Mucosa of descending colon (tissue), 3 donors: ENCODE results near the gene TUT1. TPM values are rescaled to one million over a fixed set of nuclear protein-coding genes. Genes with fewer than 3 reads are reported as not detected.

Experiments used
- ATAC-seq: fragments of 200-7000 bp; cut with Tn5 transposase; one replicate; pipeline ENCODE4 v1.9.1; 2020; ENCODE audit warnings: mild to moderate bottlenecking, moderate library complexity
- DNase-seq, 3 donors: peaks; one replicate each; pipeline ENCODE4 v3.0.0-alpha.2; 2020
- H3K36me3 ChIP-seq: fragments of 200-600 bp; one replicate; pipeline ENCODE4 v1.8.0; 2021; ENCODE audit warnings: low read depth, mild to moderate bottlenecking
- H3K4me1 ChIP-seq: fragments of 200-600 bp; one replicate; pipeline ENCODE4 v1.8.0; 2021; ENCODE audit warnings: low read depth, mild to moderate bottlenecking
- H3K4me3 ChIP-seq: fragments of 200-600 bp; one replicate; pipeline ENCODE4 v1.8.0; 2021; ENCODE audit warnings: mild to moderate bottlenecking
- H3K9me3 ChIP-seq: fragments of 200-600 bp; one replicate; pipeline ENCODE4 v1.8.0; 2021; ENCODE audit warnings: mild to moderate bottlenecking
- CTCF ChIP-seq: fragments of 200-600 bp; IDR thresholded peaks from one replicate; pipeline ENCODE4 v1.8.0; 2022; ENCODE audit warnings: antibody characterized with exemption, mild to moderate bottlenecking
- intact Hi-C, 2 donors: fragments of 100-400 bp; cut with DNase I in 1 of 2; cut with micrococcal nuclease in 1 of 2; formaldehyde crosslinking; loops; one replicate each; pipeline versions ENCODE4 v1.11.0 to v1.11.1; 2022; cut with DNase I, micrococcal nuclease
- total RNA-seq, 3 donors: library from RNA; stranded (reverse); fragmentation: NEBNext Ultra II Directional in 2 of 3; extraction: Animal tissue kit (Norgen Biotek cat#: 25700) in 2 of 3; gene quantifications; one replicate each; pipeline versions ENCODE4 v1.2.1 to v1.2.4, GENCODE V29; 2021 to 2023
- donor health status: DM: no; HTN: no; CAD: no; lungs with moderate emphysema.
- donor health status: DM: no; HTN: no; CAD: no.
- donor health status: DM: no; HTN: yes; CAD: no.

Gene TUT1
- total RNA-seq, 3 donors from 2014 or later = 11.9 to 19.8 (median 13.3) TPM

- Histone ChIP-seq H3K4me3 (no peak overlapping the region), H3K4me1 (peaks cover 63% of the 10 kb centered on the region), H3K9me3 (no peaks in the 10 kb centered on the region), H3K36me3 (no peaks in the 10 kb centered on the region)
- intact Hi-C loops = loop anchor here in 1 of 2 donors (10.0 kb wide), 1 partner anchor 154 kb away; no protein-coding TSS in a partner anchor
- DNase-seq (peak in 2 of 3 donors; percentile 67 to 83), ATAC-seq (peak; percentile 16)
- TF ChIP-seq CTCF = no peak
Observed at GRCh38 chr11:62548545-62549335, 42.6 kb downstream of the TUT1 start.

GRCh38 chr11:62547691-62548281, 43.5 kb downstream of the TUT1 start:
- no peak for TF ChIP-seq CTCF
- H3K4me3 ChIP-seq = no peak overlapping the region
- no peaks in the 10 kb centered on the region for H3K36me3 ChIP-seq
- intact Hi-C loops = loop anchor here in 1 of 2 donors (10.0 kb wide), 1 partner anchor 153 kb away; no protein-coding TSS in a partner anchor
- peaks cover 62% of the 10 kb centered on the region for H3K4me1 ChIP-seq
- ATAC-seq (no peak), DNase-seq (peak in 2 of 3 donors; percentile 43 to 48)
- no peaks in the 10 kb centered on the region for H3K9me3 ChIP-seq

DNA sequence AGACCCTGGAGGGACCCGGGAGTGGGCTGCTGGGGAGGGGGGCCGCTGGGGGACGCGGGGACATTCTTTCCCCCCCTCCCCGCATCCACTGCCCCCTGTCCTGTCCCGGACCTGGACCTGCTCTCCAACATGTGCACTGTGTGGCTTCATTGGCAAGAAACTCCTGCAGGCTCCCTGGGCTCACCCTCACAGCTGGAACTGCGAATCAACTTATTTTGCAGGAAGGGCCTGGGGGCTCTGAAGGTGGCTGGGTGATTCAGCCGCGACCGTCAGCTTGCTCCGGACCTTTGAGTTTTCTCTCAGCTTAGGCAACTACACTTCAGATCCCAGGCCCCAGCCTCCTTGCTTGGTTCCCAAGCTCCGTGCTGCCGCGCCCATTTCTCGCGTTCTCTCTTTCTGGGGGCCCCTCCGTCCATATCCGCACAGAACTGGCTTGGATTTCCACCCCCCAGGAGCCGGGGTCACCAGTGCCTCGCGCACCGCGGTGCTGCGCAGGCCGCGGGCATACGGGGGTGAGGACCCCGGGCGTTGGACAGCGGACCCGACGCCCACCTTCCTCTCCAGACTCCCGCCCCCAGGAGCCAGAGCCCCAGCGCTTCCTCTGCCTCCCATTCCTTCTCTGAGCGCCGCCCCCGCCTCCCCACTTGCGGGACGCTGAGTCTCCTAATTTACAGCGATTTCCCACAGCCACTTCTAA, 44.2 kb downstream of the TUT1 start:
- peak; percentile 57 to 71 (median 68) for DNase-seq
- Histone ChIP-seq H3K4me3 (peak overlapping the region; percentile 97), H3K9me3 (no peaks in the 10 kb centered on the region), H3K4me1 (peaks cover 61% of the 10 kb centered on the region), H3K36me3 (no peaks in the 10 kb centered on the region)
- peak; percentile 0 for ATAC-seq
- no peak for TF ChIP-seq CTCF
- intact Hi-C loops = loop anchor here in 1 of 2 donors (10.0 kb wide), 1 partner anchor 152 kb away; no protein-coding TSS in a partner anchor

DNA sequence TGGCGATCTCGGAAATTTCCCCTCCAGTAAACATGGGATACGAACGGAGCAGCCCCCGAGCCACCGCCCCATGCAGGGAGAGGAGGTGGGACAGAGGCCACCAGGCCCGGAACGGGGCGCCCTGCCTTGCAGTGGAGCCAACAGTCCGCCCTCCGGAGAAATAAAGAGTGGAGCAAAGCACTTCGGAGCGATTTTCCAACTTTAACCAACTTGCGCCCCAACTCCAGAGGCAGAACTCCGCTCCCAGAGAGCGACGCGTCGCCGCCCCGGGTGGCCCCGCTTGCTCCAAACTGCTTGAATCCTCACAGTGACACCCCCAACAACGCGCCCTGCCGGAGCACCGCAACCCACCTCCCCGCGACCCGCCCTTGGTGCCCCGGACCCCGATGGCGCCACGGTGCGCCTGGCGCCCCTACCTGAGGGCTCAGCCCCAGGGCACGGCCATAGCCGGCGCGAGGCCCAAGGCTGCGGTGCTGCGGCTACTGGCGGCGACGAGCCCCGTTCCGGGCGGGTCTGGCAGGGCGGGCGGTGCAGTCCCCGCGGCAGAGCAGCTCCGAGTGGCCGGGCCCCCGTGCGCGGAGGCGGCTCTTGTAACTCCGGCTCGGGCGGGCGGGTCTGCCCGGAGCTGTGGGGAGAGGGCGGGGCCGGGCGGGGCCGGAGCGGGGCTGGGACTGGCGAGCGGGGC, 44.9 kb downstream of the TUT1 start, which contains the start of gene AHNAK:
AHNAK (minus strand) TSS at position 563 of the 685 bp plus-strand sequence. CDS start 10,708 bp downstream, outside the sequence.
- ATAC-seq (peak; percentile 63), DNase-seq (peak; percentile 92 to 94 (median 92))
- no peaks in the 10 kb centered on the region for H3K9me3 ChIP-seq
- H3K4me3 ChIP-seq = peak within 1 kb of the TSS; percentile 97
- peaks cover 60% of the 10 kb centered on the region for H3K4me1 ChIP-seq
- no peak for TF ChIP-seq CTCF
- intact Hi-C loops = loop anchor here in 1 of 2 donors (10.0 kb wide), 1 partner anchor 152 kb away; no protein-coding TSS in a partner anchor
- H3K36me3 ChIP-seq = no peaks in the 10 kb centered on the region
